ENCODE data around the gene YBX3. TPM values are rescaled to one million over a fixed set of nuclear protein-coding genes. Genes with fewer than 3 reads are reported as not detected.

Gene YBX3
- total and polyA plus RNA-seq, 4 donors = 277 to 602 (median 360) TPM

DNA sequence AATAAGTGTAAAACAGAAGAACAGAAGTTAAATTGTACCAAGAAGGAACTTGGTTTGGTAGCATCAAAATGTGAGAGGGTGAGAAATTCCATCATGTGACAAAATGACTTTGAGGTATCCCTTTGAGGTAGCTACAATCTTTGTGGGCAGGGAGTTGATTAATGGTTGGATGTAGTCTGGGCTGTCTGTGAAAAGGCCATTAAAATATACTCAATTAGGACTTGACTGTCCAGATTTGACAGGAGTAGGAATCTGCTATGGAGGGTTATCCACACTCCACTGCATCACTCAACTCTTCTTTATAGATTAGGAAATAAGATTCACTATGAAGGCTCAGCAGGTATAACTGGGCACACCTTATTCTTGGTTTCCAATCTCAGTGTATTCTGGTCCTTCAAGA, 7.4 kb upstream of the YBX3 start:
- no peak for ATAC-seq (ENCODE audit: low FRiP score)
- intact Hi-C loops (cut with DNase I) = no loop called here
- H3K27me3 ChIP-seq (ENCODE audit: control insufficient read depth in 1 of 2, insufficient read depth in 2 of 2, low read length in 1 of 2) = no peaks in the 10 kb centered on the region
- no peak overlapping the region for H3K27ac ChIP-seq (ENCODE audit: low read depth in 1 of 2, low read length in 2 of 2)
- no peak overlapping the region for H3K4me3 ChIP-seq (ENCODE audit: low read length in 2 of 2)
- no peaks in the 10 kb centered on the region for H3K36me3 ChIP-seq (ENCODE audit: control insufficient read depth in 1 of 2, insufficient read depth in 2 of 2, low read length in 1 of 2)
- DNase-seq = no peak
- H3K9me3 ChIP-seq (ENCODE audit: control insufficient read depth, low read length) = peaks cover 2% of the 10 kb centered on the region
- H3K4me1 ChIP-seq (ENCODE audit: control insufficient read depth in 1 of 2, insufficient read depth in 2 of 2, low read length in 2 of 2) = no peaks in the 10 kb centered on the region

GRCh38 chr12:10728091-10728490, 5.0 kb upstream of the YBX3 start:
- ATAC-seq (ENCODE audit: low FRiP score) (no peak), DNase-seq (no peak)
- Histone ChIP-seq H3K4me3 (ENCODE audit: low read length in 2 of 2) (no peak overlapping the region), H3K36me3 (ENCODE audit: control insufficient read depth in 1 of 2, insufficient read depth in 2 of 2, low read length in 1 of 2) (no peaks in the 10 kb centered on the region), H3K4me1 (ENCODE audit: control insufficient read depth in 1 of 2, insufficient read depth in 2 of 2, low read length in 2 of 2) (no peaks in the 10 kb centered on the region), H3K9me3 (ENCODE audit: control insufficient read depth, low read length) (peaks cover 2% of the 10 kb centered on the region), H3K27ac (ENCODE audit: low read depth in 1 of 2, low read length in 2 of 2) (no peak overlapping the region), H3K27me3 (ENCODE audit: control insufficient read depth in 1 of 2, insufficient read depth in 2 of 2, low read length in 1 of 2) (peaks cover 0 to under 1% of the 10 kb centered on the region in 2 donors)
- intact Hi-C loops (cut with DNase I) = loop anchor here (10.0 kb wide), 1 partner anchor 113 kb away; the partner anchor contains the start of gene MAGOHB (in 2 of the 2)
- WGBS, 2 donors = 77 to 83% methylated on average over 3 of the region's 3 CpGs

- H3K9me3 ChIP-seq (ENCODE audit: control insufficient read depth, low read length) = peaks cover 2% of the 10 kb centered on the region
- peaks cover 0 to 1% of the 10 kb centered on the region in 2 donors for H3K27me3 ChIP-seq (ENCODE audit: control insufficient read depth in 1 of 2, insufficient read depth in 2 of 2, low read length in 1 of 2)
- intact Hi-C loops (cut with DNase I) = loop anchor here (10.0 kb wide), 1 partner anchor 112 kb away; the partner anchor contains the start of gene MAGOHB (in 2 of the 2)
- no peak overlapping the region for H3K4me3 ChIP-seq (ENCODE audit: low read length in 2 of 2)
- DNase-seq = no peak
- ATAC-seq (ENCODE audit: low FRiP score) = no peak
- no peaks in the 10 kb centered on the region for H3K4me1 ChIP-seq (ENCODE audit: control insufficient read depth in 1 of 2, insufficient read depth in 2 of 2, low read length in 2 of 2)
- whole genome bisulfite sequencing, 2 donors = 97 to 98% methylated on average over 1 of the region's 1 CpG
- no peaks in the 10 kb centered on the region for H3K36me3 ChIP-seq (ENCODE audit: control insufficient read depth in 1 of 2, insufficient read depth in 2 of 2, low read length in 1 of 2)
- H3K27ac ChIP-seq (ENCODE audit: low read depth in 1 of 2, low read length in 2 of 2) = no peak overlapping the region
Observed at GRCh38 chr12:10726945-10727344, 3.8 kb upstream of the YBX3 start.

DNA sequence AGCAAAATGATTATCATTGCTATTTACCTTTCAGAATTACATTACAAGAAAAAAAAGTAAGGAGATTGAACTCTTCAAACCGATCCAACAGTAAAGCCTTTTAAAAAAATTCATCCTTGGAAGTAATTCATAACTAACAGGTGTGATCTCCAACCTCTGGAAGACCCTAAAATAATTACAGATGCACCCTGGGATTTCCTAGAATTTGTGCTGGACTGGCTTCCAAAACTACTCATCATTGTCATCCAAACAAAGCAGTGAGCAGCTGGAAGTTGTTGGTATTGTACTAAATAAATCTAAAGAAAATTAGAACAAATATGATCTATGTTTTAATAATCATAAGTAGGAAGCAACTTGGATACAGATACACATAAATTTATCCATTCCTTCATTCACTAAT, 1.9 kb upstream of the YBX3 start:
- intact Hi-C loops (cut with DNase I) = loop anchor here (10.0 kb wide), 1 partner anchor 110 kb away; the partner anchor contains the start of gene MAGOHB (in 2 of the 2)
- Histone ChIP-seq H3K4me3 (ENCODE audit: low read length in 2 of 2) (no peak overlapping the region), H3K4me1 (ENCODE audit: control insufficient read depth in 1 of 2, insufficient read depth in 2 of 2, low read length in 2 of 2) (no peaks in the 10 kb centered on the region), H3K9me3 (ENCODE audit: control insufficient read depth, low read length) (peaks cover 2% of the 10 kb centered on the region), H3K27me3 (ENCODE audit: control insufficient read depth in 1 of 2, insufficient read depth in 2 of 2, low read length in 1 of 2) (peaks cover 0 to 1% of the 10 kb centered on the region in 2 donors), H3K36me3 (ENCODE audit: control insufficient read depth in 1 of 2, insufficient read depth in 2 of 2, low read length in 1 of 2) (no peaks in the 10 kb centered on the region), H3K27ac (ENCODE audit: low read depth in 1 of 2, low read length in 2 of 2) (no peak overlapping the region)
- ATAC-seq (ENCODE audit: low FRiP score) = no peak
- 95 to 100% methylated on average over 1 of the region's 1 CpG for WGBS, 2 donors
- no peak for DNase-seq

DNA sequence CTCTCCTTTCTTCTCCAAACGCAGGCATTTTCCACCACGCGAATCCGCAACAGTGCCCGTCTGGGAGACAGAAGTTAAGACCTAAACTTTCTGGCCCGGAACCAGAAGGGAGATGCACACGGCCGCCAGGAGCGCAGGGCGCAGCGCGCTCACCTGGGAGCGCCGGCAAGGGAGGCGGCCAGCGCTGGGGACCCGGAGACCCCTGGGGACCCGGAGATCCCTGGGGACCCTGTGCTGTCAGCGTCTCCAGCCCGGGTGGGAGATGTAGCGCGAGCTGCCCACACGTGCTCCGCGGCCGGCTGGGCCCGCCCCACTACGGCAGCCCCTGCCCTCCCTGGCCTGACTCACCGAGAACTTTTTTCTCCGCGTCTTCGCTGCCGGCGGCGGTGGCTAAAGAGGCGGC, 620 bp downstream of the YBX3 start:
- ATAC-seq (ENCODE audit: low FRiP score) (peak; percentile 77), DNase-seq (peak; percentile 76 to 89)
- 0% methylated on average over 17 to 36 of the region's 36 CpGs for WGBS, 2 donors
- H3K9me3 ChIP-seq (ENCODE audit: control insufficient read depth, low read length) = no peaks in the 10 kb centered on the region
- H3K27ac ChIP-seq (ENCODE audit: low read depth in 1 of 2, low read length in 2 of 2) = peak overlapping the region; percentile 98 to 99
- no peaks in the 10 kb centered on the region for H3K36me3 ChIP-seq (ENCODE audit: control insufficient read depth in 1 of 2, insufficient read depth in 2 of 2, low read length in 1 of 2)
- peaks cover under 1 to 6% of the 10 kb centered on the region in 2 donors for H3K4me1 ChIP-seq (ENCODE audit: control insufficient read depth in 1 of 2, insufficient read depth in 2 of 2, low read length in 2 of 2)
- intact Hi-C loops (cut with DNase I) = loop anchor here (2.0 to 10.0 kb wide), 3 partner anchors 28 to 510 kb away; partner anchors contain the start of genes MAGOHB (in 2 of the 2) and GABARAPL1 (in 1 of the 2)
- peak overlapping the region; percentile 96 to 100 for H3K4me3 ChIP-seq (ENCODE audit: low read length in 2 of 2)
- peaks cover 0 to 1% of the 10 kb centered on the region in 2 donors for H3K27me3 ChIP-seq (ENCODE audit: control insufficient read depth in 1 of 2, insufficient read depth in 2 of 2, low read length in 1 of 2)

- Histone ChIP-seq H3K9me3 (ENCODE audit: control insufficient read depth, low read length) (no peaks in the 10 kb centered on the region), H3K27ac (ENCODE audit: low read depth in 1 of 2, low read length in 2 of 2) (peak overlapping the region; percentile 98 to 99), H3K36me3 (ENCODE audit: control insufficient read depth in 1 of 2, insufficient read depth in 2 of 2, low read length in 1 of 2) (no peaks in the 10 kb centered on the region), H3K4me3 (ENCODE audit: low read length in 2 of 2) (peak overlapping the region; percentile 96 to 100), H3K27me3 (ENCODE audit: control insufficient read depth in 1 of 2, insufficient read depth in 2 of 2, low read length in 1 of 2) (peaks cover 0 to 1% of the 10 kb centered on the region in 2 donors), H3K4me1 (ENCODE audit: control insufficient read depth in 1 of 2, insufficient read depth in 2 of 2, low read length in 2 of 2) (peaks cover 2 to 6% of the 10 kb centered on the region in 2 donors)
- ATAC-seq (ENCODE audit: low FRiP score) = peak; percentile 94
- peak; percentile 96 for DNase-seq
- intact Hi-C loops (cut with DNase I) = loop anchor here (2.0 to 10.0 kb wide), 3 partner anchors 29 to 509 kb away; partner anchors contain the start of genes MAGOHB (in 2 of the 2) and GABARAPL1 (in 1 of the 2)
- WGBS, 2 donors = 0% methylated on average over 23 to 26 of the region's 26 CpGs
Observed at GRCh38 chr12:10721651-10722501, 1.2 kb downstream of the YBX3 start.

DNA sequence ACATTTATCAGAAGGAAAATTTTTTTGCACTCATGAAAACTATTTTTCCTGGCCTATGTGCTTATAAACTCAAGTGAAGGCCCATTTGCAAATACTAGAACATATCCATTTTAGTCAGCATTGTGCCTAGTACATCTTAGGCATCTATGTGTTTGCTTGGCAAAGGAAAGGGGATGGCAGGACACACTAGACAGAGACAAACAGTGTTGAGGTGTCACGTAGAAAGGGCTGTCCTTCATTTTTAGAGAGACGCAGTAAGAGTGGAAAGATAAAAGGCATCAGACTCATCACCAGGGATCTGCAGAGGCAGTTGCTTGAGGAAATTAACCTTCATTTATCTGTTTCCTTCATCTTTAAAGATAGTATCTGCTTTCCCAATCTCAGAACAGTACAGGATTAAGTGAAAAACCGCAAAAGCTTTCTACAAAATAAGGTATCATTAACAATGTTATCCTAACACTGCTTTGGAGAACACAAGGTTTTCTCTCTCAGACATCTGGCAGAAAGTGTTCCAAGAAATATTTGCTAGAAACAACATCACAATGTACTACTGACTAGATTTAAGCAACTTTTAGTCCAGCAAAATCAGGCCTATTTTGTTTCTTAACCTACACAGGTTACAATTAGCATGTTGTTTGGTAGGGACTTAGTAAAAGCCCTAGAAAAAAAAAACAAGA, 2.0 kb downstream of the YBX3 start:
- Histone ChIP-seq H3K4me3 (ENCODE audit: low read length in 2 of 2) (peak overlapping the region; percentile 83 to 96), H3K27me3 (ENCODE audit: control insufficient read depth in 1 of 2, insufficient read depth in 2 of 2, low read length in 1 of 2) (peaks cover 0 to 1% of the 10 kb centered on the region in 2 donors), H3K36me3 (ENCODE audit: control insufficient read depth in 1 of 2, insufficient read depth in 2 of 2, low read length in 1 of 2) (no peaks in the 10 kb centered on the region), H3K27ac (ENCODE audit: low read depth in 1 of 2, low read length in 2 of 2) (peak overlapping the region; percentile 94 to 95), H3K9me3 (ENCODE audit: control insufficient read depth, low read length) (no peaks in the 10 kb centered on the region), H3K4me1 (ENCODE audit: control insufficient read depth in 1 of 2, insufficient read depth in 2 of 2, low read length in 2 of 2) (peaks cover 2 to 6% of the 10 kb centered on the region in 2 donors)
- DNase-seq (no peak), ATAC-seq (ENCODE audit: low FRiP score) (no peak)
- WGBS, 2 donors = 16 to 21% methylated on average over 3 of the region's 3 CpGs
- intact Hi-C loops (cut with DNase I) = loop anchor here (10.0 kb wide), 1 partner anchor 106 kb away; the partner anchor contains the start of gene MAGOHB (in 2 of the 2)

DNA sequence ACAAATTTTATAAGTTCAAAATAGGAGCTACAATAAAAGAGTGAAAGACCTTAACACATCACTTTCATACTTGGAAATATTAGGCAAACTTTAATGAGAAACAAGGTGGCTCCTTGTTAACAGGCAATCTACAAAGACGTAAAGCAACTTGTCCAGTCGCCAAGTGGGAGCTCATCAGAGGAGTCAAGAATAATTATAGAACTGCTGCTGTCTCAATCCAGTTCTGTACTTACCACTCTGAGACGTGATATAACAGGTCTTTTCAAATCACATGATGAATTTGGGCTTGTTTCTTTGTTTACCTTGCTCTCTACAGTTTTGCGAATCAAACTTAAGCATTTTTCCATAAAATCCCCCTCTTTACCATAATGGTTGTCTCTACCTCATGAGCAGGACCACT, 3.6 kb downstream of the YBX3 start:
- Histone ChIP-seq H3K4me1 (ENCODE audit: control insufficient read depth in 1 of 2, insufficient read depth in 2 of 2, low read length in 2 of 2) (peaks cover 2 to 6% of the 10 kb centered on the region in 2 donors), H3K27ac (ENCODE audit: low read depth in 1 of 2, low read length in 2 of 2) (no peak overlapping the region), H3K4me3 (ENCODE audit: low read length in 2 of 2) (no peak overlapping the region), H3K9me3 (ENCODE audit: control insufficient read depth, low read length) (no peaks in the 10 kb centered on the region), H3K36me3 (ENCODE audit: control insufficient read depth in 1 of 2, insufficient read depth in 2 of 2, low read length in 1 of 2) (no peaks in the 10 kb centered on the region), H3K27me3 (ENCODE audit: control insufficient read depth in 1 of 2, insufficient read depth in 2 of 2, low read length in 1 of 2) (peaks cover 0 to 1% of the 10 kb centered on the region in 2 donors)
- DNase-seq = no peak
- ATAC-seq (ENCODE audit: low FRiP score) = no peak
- intact Hi-C loops (cut with DNase I) = loop anchor here in 1 of 2 donors (10.0 kb wide), 1 partner anchor 505 kb away; the partner anchor contains the start of gene GABARAPL1
- WGBS, 2 donors = 59 to 63% methylated on average over 4 of the region's 4 CpGs

Data from aorta (tissue), 5 donors.